MCF 10A (cell line): Measurements from ENCODE around the gene CEACAM16. TPM values are rescaled to one million over a fixed set of nuclear protein-coding genes. Genes with fewer than 3 reads are reported as not detected.

Source experiments
- BruUV-seq: library from RNA; stranded (reverse); fragments of 400-500 nt; replicated peaks from 2 replicates; lab custom pipeline; 2021; lab: Mats Ljungman, UMichigan
- CTCF ChIA-PET: fragments of 300-600 bp; sonication (Branson Sonifier 250); formaldehyde crosslinking; extraction: SDS; loops from one replicate; lab custom pipeline; 2021; ENCODE audit warnings: antibody characterized with exemption, inconsistent platforms; lab: Yijun Ruan, JAX
- POLR2A ChIA-PET: fragments of 300-600, 350-650 bp; sonication (Branson Sonifier 250); formaldehyde crosslinking; extraction: SDS; loops from one replicate; lab custom pipeline; 2020; ENCODE audit warnings: antibody characterized with exemption, inconsistent platforms; lab: Yijun Ruan, JAX
- DNase-seq: peaks from one replicate; pipeline ENCODE4 v3.0.0-alpha.2; 2018; ENCODE audit not compliant: unreplicated experiment
- H3K27ac Mint-ChIP-seq: one replicate; pipeline ENCODE4 v1.8.0; 2022; ENCODE audit warnings: mild to moderate bottlenecking, low read depth, mixed read lengths; ENCODE audit not compliant: unreplicated experiment
- H3K27me3 Mint-ChIP-seq: one replicate; pipeline ENCODE4 v1.8.0; 2022; ENCODE audit warnings: mixed read lengths; ENCODE audit not compliant: insufficient read depth, unreplicated experiment
- H3K36me3 Mint-ChIP-seq: one replicate; pipeline ENCODE4 v1.8.0; 2022; ENCODE audit warnings: mild to moderate bottlenecking, moderate library complexity, mixed read lengths; ENCODE audit not compliant: insufficient read depth, unreplicated experiment
- H3K4me1 Mint-ChIP-seq: one replicate; pipeline ENCODE4 v1.8.0; 2022; ENCODE audit warnings: mixed read lengths; ENCODE audit not compliant: insufficient read depth, unreplicated experiment
- H3K4me3 Mint-ChIP-seq: one replicate; pipeline ENCODE4 v1.8.0; 2022; ENCODE audit warnings: mild to moderate bottlenecking, moderate library complexity, mixed read lengths; ENCODE audit not compliant: unreplicated experiment
- H3K9me3 Mint-ChIP-seq: one replicate; pipeline ENCODE4 v1.8.0; 2022; ENCODE audit warnings: mixed read lengths; ENCODE audit not compliant: unreplicated experiment
- intact Hi-C: fragments of 100-400 bp; cut with micrococcal nuclease; formaldehyde crosslinking; loops from 2 replicates; pipeline ENCODE4 v1.14.1; 2022
- total RNA-seq: library from RNA; stranded (reverse); gene quantifications from 2 replicates; pipeline ENCODE4 v1.2.3, GENCODE V29; 2022
- TF ChIP-seq, protein P1 (sequence below): fragments of 200-600 bp; IDR thresholded peaks from one replicate; pipeline ENCODE4 v1.8.0; 2022; ENCODE audit warnings: antibody characterized with exemption, mild to moderate bottlenecking; ENCODE audit not compliant: unreplicated experiment

CEACAM16 gene
- total RNA-seq, 1 experiment from 2014 or later = not detected

DNA sequence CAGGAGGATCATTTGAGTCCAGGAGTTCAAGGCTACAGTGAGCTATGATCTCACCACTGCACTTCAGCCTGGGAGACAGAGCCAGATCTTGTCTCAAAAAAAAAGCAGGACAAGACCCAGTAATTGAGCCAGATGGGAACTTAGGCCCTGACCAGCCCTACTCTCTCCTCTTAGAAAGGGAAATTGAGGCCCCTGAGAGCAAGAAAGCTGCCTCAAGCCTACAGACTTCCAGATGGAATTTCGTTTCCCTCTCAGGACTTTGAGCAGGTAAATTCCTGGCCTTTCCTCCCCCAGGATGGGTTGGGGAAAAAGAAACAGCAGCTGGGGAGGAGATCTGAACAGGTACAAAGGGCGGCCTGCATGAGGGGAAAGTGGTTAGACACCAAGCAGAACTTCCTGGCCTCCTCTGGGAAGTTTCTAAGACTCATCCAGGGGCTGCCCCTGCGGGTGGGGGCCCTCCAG is 46.0 kb downstream of the CEACAM16 start:
- Mint-ChIP-seq H3K36me3 (peaks cover 7% of the 10 kb centered on the region), H3K9me3 (no peaks in the 10 kb centered on the region), H3K4me1 (peaks cover 59% of the 10 kb centered on the region), H3K27ac (peak overlapping the region; percentile 34), H3K27me3 (no peaks in the 10 kb centered on the region), H3K4me3 (no peak overlapping the region)
- TF ChIP-seq, protein P1, sequence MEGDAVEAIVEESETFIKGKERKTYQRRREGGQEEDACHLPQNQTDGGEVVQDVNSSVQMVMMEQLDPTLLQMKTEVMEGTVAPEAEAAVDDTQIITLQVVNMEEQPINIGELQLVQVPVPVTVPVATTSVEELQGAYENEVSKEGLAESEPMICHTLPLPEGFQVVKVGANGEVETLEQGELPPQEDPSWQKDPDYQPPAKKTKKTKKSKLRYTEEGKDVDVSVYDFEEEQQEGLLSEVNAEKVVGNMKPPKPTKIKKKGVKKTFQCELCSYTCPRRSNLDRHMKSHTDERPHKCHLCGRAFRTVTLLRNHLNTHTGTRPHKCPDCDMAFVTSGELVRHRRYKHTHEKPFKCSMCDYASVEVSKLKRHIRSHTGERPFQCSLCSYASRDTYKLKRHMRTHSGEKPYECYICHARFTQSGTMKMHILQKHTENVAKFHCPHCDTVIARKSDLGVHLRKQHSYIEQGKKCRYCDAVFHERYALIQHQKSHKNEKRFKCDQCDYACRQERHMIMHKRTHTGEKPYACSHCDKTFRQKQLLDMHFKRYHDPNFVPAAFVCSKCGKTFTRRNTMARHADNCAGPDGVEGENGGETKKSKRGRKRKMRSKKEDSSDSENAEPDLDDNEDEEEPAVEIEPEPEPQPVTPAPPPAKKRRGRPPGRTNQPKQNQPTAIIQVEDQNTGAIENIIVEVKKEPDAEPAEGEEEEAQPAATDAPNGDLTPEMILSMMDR = no peak
- intact Hi-C loops = loop anchor here (10.0 kb wide), 1 partner anchor 980 kb away; no protein-coding TSS in a partner anchor
- DNase-seq = no peak
- CTCF ChIA-PET = interaction anchor here (2.4 to 2.8 kb wide), 2 partner anchors 21 to 26 kb away, joined by 20 to 25 read pairs; no protein-coding TSS in a partner anchor
- POLR2A ChIA-PET = interaction anchor here (0.6 to 0.7 kb wide), 3 partner anchors 72 to 1148 kb away, joined by 3 to 4 read pairs (median 4); no protein-coding TSS in a partner anchor
- no TSS peak for BruUV-seq

- TF ChIP-seq, protein P1 = no peak
- intact Hi-C loops = loop anchor here (10.0 kb wide), 1 partner anchor 981 kb away; no protein-coding TSS in a partner anchor
- POLR2A ChIA-PET = interaction anchor here (0.6 to 0.7 kb wide), 2 partner anchors 656 to 1149 kb away, joined by 4 read pairs; no protein-coding TSS in a partner anchor
- DNase-seq = peak; percentile 86
- H3K4me1 Mint-ChIP-seq = peaks cover 60% of the 10 kb centered on the region
- no peaks in the 10 kb centered on the region for H3K9me3 Mint-ChIP-seq
- H3K27me3 Mint-ChIP-seq = no peaks in the 10 kb centered on the region
- CTCF ChIA-PET = interaction anchor here (0.6 to 2.8 kb wide), 4 partner anchors 17 to 26 kb away, joined by 3 to 25 read pairs (median 13); no protein-coding TSS in a partner anchor
- H3K27ac Mint-ChIP-seq = peak overlapping the region; percentile 34
- peaks cover 12% of the 10 kb centered on the region for H3K36me3 Mint-ChIP-seq
- peak overlapping the region; percentile 44 for H3K4me3 Mint-ChIP-seq
- BruUV-seq = no TSS peak
Observed at GRCh38 chr19:44745341-44745831, 46.4 kb downstream of the CEACAM16 start.

GRCh38 chr19:44745887-44746600 is 47.1 kb downstream of the CEACAM16 start:
- TF ChIP-seq, protein P1 = no peak
- Mint-ChIP-seq H3K27ac (peak overlapping the region; percentile 34), H3K9me3 (no peaks in the 10 kb centered on the region), H3K4me1 (peaks cover 66% of the 10 kb centered on the region), H3K4me3 (peak overlapping the region; percentile 44), H3K36me3 (peaks cover 19% of the 10 kb centered on the region), H3K27me3 (no peaks in the 10 kb centered on the region)
- no peak for DNase-seq
- BruUV-seq = no TSS peak
- CTCF ChIA-PET = interaction anchor here (0.5 to 1.2 kb wide), 3 partner anchors 17 to 313 kb away, joined by 3 to 6 read pairs (median 5); no protein-coding TSS in a partner anchor
- POLR2A ChIA-PET = no interaction called here
- intact Hi-C loops = loop anchor here (10.0 kb wide), 1 partner anchor 981 kb away; no protein-coding TSS in a partner anchor

DNA sequence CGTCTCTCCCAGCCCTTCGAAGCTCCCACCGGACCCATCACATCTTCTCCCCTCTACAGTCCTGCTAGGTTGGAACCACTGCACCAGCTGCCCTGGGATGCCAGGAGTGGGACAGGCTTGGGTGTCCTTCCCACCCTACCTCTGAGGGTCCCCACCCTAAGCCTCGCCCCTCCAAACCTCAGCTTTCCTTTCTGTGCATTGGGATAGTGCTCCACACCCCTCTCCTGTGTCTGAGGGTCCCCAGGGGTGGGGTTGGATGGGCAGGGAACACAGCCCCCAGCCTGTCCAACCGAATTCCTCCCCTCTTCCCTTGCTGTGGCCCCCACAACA is 47.6 kb downstream of the CEACAM16 start:
- peak overlapping the region; percentile 34 for H3K27ac Mint-ChIP-seq
- intact Hi-C loops = loop anchor here (10.0 kb wide), 1 partner anchor 982 kb away; no protein-coding TSS in a partner anchor
- ChIA-PET CTCF (interaction anchor here (0.5 to 1.2 kb wide), 2 partner anchors 23 to 312 kb away, joined by 5 to 6 read pairs; no protein-coding TSS in a partner anchor), POLR2A (no interaction called here)
- no peaks in the 10 kb centered on the region for H3K9me3 Mint-ChIP-seq
- peak overlapping the region; percentile 83 for H3K4me3 Mint-ChIP-seq
- TF ChIP-seq, protein P1 = no peak
- H3K4me1 Mint-ChIP-seq = peaks cover 62% of the 10 kb centered on the region
- H3K27me3 Mint-ChIP-seq = no peaks in the 10 kb centered on the region
- BruUV-seq = no TSS peak
- no peak for DNase-seq
- peaks cover 24% of the 10 kb centered on the region for H3K36me3 Mint-ChIP-seq
